HFF-Myc (cell line): ENCODE measurements around the gene GNG8.
"Not testable (repeated sequence)": the region's sequence is repeated elsewhere in the genome, so short reads cannot be mapped to it uniquely, and the experiment has no call there.

ENCODE experiments used
- DNase-seq: peaks from one replicate; pipeline ENCODE4 v3.0.0-alpha.2; 2011; ENCODE audit warnings: low read depth; ENCODE audit errors: extremely low read depth
- H3K4me3 ChIP-seq: replicated peaks from 2 replicates; pipeline ENCODE4 v1.5.1; 2011; ENCODE audit warnings: low read depth, mild to moderate bottlenecking, control low read depth, low read length
- CTCF ChIP-seq: IDR thresholded peaks from 2 replicates; pipeline ENCODE4 v1.5.1; 2012; ENCODE audit warnings: mild to moderate bottlenecking, low read depth, low read length, control low read depth; ENCODE audit errors: missing control alignments

GNG8 gene

DNA sequence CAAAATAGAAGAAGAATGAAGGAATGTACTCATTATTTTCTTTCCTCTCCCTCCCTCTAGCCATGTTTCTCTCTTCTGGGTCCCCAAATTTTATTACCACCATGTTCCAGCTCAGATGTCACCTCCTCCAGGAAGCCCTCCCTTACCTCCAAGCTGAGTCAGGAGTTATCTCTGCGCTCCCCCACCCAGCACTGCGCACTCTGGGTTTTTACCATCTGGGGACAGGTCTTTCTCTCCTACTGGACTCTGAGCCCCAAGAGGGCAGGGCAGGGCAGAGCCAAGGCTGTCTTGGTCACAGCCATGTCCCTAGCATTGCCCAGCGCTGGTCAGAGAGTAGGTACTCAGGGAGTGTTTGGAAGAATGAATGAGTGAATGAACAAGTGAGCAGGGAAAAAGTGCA lies 2.9 kb downstream of the GNG8 start:
- DNase-seq = no peak
- TF ChIP-seq CTCF = no peak
- no peak overlapping the region for H3K4me3 ChIP-seq

GRCh38 chr19:46631481-46631880 lies 4.5 kb downstream of the GNG8 start:
- H3K4me3 ChIP-seq = no peak overlapping the region
- TF ChIP-seq CTCF = no peak
- DNase-seq = no peak

- no peak for DNase-seq
- no peak for TF ChIP-seq CTCF
- H3K4me3 ChIP-seq = no peak overlapping the region
Observed at GRCh38 chr19:46630586-46631205, 5.3 kb downstream of the GNG8 start.

DNA sequence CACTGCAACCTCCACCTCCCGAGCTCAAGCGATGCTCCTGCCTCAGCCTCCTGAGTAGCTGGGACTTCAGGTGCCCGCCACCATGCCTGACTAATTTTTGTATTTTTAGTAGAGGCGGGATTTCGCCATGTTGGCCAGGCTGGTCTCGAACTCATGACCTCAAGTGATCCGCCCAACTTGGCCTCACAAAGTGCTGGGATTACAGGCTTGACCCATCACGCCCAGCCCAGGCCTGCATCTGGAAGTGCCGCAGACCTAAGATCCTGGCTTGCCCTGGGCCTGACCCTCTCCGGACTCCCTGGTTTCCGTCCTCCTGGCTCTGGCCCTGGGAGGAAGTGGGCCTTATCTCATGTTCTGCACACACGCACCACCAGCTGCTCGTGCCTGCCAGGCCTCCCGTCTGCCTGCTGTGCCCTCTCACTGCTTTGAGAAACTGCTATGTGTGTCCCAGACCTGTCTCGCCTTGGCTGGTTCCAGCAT lies 6.4 kb downstream of the GNG8 start:
- TF ChIP-seq CTCF = no peak
- no peak for DNase-seq
- no peak overlapping the region for H3K4me3 ChIP-seq

- not testable (repeated sequence) for DNase-seq
Observed at GRCh38 chr19:46628970-46629369, 7.0 kb downstream of the GNG8 start.

DNA sequence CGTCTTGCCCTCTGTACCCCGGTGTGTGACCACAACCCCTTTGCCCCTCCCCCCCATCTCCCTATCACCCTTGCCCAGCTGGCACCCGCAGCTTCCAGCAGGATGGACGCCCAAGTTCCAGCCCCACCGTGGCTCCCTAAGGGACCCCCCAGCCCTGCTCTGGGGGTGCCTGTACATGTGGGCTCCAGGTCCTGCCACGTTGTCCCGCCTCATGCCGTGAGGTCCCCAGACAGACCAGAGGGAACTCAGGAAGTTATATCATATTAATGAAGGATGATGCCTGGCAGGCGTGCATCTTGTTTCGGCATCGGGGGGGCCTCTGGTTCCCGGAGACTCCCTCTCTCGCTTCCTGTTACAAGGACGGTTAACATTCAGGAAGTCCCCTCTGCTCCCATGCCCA lies 9.6 kb downstream of the GNG8 start:
- TF ChIP-seq CTCF = no peak
- H3K4me3 ChIP-seq = no peak overlapping the region
- DNase-seq = no peak

More at GRCh38 chr19:46628970-46629369, 7.0 kb downstream of the GNG8 start:
- not testable (repeated sequence) for H3K4me3 ChIP-seq

GRCh38 chr19:46625731-46626130 lies 10.3 kb downstream of the GNG8 start:
- DNase-seq = no peak
- no peak for TF ChIP-seq CTCF
- no peak overlapping the region for H3K4me3 ChIP-seq
